GM21381 (cell line): Measurements from ENCODE around the gene C11orf24.
A peak's percentile ranks its signal among the peaks of the same experiment; 100 is the strongest.
"Not testable (repeated sequence)": the region's sequence is repeated elsewhere in the genome, so short reads cannot be mapped to it uniquely, and the experiment has no call there.

Experiments used
- ATAC-seq: cut with Tn5 transposase; IDR thresholded peaks from one replicate; pipeline ENCODE4 v1.9.1; 2021; ENCODE audit warnings: mild to moderate bottlenecking, moderate library complexity; ENCODE audit not compliant: unreplicated experiment

C11orf24 gene

GRCh38 chr11:68257477-68258362 is 14.1 kb downstream of the C11orf24 start:
- ATAC-seq, result no peak

DNA sequence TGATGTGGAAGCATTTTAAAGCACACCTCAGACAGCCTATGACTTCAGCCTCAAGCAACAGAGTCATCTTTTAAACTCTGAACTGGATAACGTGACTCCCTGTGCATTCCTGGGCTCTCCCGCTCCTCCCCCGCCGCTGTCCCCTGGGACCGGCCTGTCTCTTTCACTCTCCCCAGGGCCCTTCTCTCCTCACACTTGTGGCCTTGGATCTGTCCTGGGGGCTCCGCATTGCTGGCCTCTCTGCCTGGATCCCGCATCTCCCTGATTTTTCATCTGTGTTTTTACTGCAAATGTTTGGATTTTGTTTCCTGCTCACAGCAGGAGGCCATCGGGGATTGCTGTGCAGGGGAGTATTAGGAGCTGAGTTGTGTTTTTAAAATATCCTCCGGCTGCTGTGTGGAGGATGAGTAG is 15.4 kb downstream of the C11orf24 start:
- ATAC-seq, result no peak

GRCh38 chr11:68255526-68255925 is 16.2 kb downstream of the C11orf24 start:
- ATAC-seq, result no peak

- ATAC-seq, result no peak
Measured at GRCh38 chr11:68254421-68254820, 17.4 kb downstream of the C11orf24 start.

DNA sequence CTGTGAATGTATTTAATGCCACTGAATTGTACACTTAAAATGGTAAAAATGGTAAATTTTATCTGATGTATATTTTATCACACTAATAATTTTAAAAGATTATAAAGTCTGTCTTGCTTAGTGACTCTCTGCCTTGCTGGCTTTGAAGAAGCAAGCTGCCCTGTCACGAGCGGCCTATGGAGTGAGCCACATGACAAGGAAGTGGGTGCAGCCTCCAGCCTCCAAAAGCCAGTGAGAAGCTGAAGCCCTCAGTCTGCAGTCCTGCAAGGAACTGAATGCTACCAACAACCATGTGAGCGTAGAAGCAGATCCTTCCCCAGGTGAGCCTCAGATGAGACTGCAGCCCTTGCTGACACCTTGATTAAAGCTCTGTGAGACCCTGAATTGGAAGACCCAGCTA is 20.0 kb downstream of the C11orf24 start:
- no peak for ATAC-seq

DNA sequence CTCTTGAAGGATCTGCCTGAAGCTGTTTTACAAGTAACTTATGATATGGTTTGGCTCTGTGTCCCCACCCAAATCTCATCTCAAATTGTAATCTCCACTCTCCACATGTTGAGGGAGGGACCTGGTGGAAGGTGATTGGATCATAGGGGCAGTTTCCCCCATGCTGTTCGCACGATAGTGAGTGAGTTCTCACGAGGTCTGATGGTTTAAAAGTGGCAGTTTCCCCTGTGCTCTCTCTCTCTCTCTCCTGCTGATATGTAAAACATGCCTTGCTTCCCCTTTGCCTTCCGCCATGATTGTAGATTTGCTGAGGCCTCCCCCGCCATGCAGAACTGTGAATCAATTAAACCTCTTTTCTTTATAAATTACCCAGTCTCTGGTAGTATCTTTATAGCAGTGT is 26.9 kb downstream of the C11orf24 start:
- ATAC-seq, result not testable (repeated sequence)

GRCh38 chr11:68243847-68244246 is 27.9 kb downstream of the C11orf24 start:
- not testable (repeated sequence) for ATAC-seq

GRCh38 chr11:68242616-68243015 is 29.2 kb downstream of the C11orf24 start:
- ATAC-seq, result no peak

DNA sequence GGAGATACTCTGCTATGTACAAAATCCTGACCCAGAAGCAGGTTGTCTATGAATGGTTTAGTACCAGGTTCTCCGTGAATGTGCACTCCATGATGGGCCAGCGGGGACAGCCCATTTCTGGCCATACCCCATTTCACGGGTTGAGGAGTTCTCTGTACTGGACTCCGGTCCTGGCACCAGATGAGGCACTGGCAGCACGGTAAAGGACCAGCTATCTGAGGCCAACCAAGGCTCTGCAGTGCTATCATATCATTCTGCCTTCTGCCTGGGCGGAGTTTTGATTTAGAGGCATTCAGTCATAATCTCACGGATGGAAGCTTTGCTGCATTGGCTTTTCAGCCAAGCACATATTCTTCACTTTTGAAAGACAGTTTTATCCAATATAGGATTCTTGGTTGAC is 40.2 kb downstream of the C11orf24 start:
- no peak for ATAC-seq

GRCh38 chr11:68229601-68230000 is 42.2 kb downstream of the C11orf24 start:
- ATAC-seq, result no peak

DNA sequence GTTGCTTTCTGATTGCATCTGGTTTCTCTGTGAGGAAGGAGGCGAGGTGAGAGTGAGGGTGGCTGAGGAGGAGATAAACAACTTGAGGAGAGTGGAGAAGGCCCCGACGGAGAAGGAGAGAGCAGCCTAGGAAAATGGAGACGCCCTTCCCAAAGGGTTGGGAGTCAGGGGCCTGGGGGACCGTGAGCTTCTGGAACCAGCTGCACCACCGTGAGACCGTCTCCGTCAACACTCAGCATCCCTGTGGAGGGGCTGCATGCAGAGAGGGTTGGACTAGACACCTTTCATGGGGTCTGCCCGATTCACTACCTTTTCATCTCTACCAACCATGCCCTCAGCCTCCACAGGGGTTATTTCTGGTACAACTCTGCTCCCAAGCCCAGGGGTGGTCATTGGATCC is 45.4 kb downstream of the C11orf24 start:
- ATAC-seq, result no peak

DNA sequence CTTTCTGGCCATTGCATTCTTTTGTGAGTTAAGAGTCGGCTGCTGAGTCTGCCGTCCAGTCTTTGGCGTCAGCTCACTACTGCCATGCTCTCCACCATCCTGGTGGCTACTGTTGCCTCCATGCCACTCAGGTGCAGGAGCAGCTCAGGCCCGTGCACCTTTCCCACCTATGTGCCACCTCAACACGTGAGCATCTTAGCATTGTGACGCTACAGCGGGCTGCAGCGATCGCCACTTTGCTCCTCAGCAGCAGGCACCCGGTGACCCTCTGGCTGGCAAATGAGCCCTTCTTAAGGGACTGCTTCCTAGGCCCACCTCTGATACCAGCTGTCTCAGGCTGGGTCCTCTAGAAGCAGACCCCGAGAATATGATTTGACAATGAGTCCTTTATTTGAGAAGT is 47.2 kb downstream of the C11orf24 start:
- ATAC-seq, result no peak

- ATAC-seq, result no peak
Measured at GRCh38 chr11:68223275-68223674, 48.5 kb downstream of the C11orf24 start.

DNA sequence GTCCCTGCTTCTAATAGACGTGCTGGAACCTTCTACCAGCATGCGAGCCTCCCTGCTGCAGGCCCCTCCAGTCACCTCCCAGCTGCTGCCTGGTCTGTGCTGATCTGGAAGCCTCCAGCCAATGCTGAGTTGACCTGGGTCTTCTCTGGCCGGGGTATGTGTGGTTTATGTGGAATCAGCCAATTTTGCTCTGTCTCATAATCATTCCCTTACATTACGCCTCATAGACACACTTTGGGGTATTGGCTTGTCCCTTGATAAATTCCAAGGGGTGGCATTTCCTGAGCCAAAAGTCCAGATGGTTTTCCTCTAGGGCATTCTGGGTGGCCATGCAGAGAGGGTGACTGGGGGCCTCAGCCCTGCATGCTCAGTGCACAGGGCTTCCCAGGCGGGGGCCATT is 50.4 kb downstream of the C11orf24 start:
- ATAC-seq, result no peak

DNA sequence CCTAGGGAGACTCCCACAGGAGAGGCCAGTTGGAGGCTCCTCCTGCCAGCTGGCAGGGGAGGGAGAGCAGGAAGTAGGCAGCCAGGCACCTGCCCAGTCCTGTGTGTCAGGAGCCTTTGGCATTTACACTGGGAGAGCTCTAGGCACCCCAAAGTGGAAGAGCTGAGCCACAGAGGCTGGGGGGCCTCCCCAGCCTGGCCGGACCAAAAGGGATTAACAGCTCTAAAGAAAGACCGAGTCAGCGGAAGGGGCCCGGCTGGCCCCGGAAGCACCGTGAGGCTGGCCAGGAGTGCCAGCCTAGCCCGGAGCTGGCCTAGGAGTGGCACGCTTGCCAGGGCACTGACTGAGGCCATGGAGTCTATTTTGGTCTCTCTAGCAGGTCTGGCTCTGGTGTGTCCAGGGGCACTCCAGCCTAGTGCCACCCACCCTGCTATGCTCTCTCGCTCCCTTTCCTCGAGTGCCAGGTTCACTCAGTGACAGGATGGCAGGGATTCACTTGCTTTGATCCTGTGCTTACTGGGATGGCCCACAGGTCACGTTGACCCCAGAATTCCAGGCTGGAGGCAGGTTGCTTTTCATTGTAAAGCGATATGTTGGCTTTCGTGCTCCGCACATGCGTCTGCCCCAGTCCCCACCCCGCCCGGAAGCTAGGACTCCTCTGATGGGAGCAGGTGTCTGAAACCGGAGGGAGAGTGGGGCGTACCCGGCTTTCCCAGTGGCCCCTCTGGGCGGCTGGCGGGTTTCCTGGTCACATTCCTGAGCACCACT is 55.4 kb downstream of the C11orf24 start:
- no peak for ATAC-seq

GRCh38 chr11:68215524-68216170 is 56.1 kb downstream of the C11orf24 start:
- ATAC-seq, result no peak

DNA sequence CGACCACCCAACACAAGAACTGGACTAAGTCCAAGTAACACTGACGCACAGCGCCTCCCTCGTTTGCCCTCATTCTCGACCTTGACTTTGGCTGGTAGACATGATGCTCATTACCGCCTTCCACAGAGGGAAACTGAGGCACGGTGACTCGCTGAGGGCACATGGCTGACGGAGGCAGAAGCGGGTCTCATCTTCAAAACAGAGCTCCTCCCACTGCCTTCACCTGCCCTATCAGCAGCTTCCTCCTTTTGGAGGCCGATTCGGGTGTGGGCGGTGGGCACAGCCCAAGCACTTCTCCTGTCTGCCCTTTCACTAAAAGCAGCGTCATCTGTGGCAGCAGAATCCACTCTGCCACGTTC is 56.7 kb downstream of the C11orf24 start:
- ATAC-seq, result no peak

- ATAC-seq, result no peak
Measured at GRCh38 chr11:68214173-68215086, 57.3 kb downstream of the C11orf24 start.

DNA sequence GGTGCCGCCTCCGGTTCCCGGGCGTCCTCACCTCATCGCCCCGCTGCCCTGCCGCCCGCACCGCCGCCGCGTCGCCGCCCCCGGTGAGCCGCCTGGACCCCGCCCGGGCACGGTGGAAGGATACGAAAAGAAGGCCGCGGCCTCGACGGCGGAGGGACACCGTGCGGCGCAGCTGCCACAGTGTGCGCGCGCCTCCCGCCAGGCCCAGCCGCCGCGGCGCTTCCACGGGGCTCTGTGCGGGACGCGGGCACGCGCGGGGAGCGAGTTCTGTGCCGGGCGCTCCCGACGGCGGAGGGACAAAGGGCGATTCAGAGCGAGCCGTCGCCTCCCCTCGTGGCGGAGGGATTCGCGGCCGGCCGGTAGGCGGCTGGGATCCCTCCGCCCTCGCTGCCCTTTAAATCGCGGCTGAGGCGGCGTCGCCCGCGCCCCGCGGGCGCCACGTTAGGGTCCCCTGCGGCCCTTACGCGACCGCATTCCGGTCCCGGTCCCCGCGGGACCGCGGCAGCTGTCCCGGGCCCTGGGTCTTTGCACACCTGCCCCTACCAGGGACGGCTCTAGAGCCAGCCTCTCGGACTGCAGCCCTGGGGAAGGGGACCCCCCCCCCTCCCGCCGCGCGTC is 58.1 kb downstream of the C11orf24 start:
- ATAC-seq, result peak; percentile 48

- peak; percentile 27 for ATAC-seq
Measured at GRCh38 chr11:68213135-68213515, 58.6 kb downstream of the C11orf24 start, which contains the start of gene KMT5B. KMT5B (minus strand) TSS chr11:68213296; CDS start chr11:68190076, 23,220 bp downstream.
